Endothelial cell (in vitro differentiated cells): ENCODE data around the gene C1orf21. TPM values are rescaled to one million over a fixed set of nuclear protein-coding genes. Genes with fewer than 3 reads are reported as not detected.

Experiments used
- DNase-seq: peaks from one replicate; pipeline ENCODE4 v3.0.0; 2021; ENCODE audit warnings: low spot score
- H3K27ac Mint-ChIP-seq: one replicate; pipeline ENCODE4 v1.8.0; 2021; ENCODE audit warnings: mixed read lengths, inconsistent platforms; ENCODE audit not compliant: unreplicated experiment
- H3K27me3 Mint-ChIP-seq: one replicate; pipeline ENCODE4 v1.8.0; 2021; ENCODE audit warnings: mild to moderate bottlenecking, moderate library complexity, mixed read lengths, inconsistent platforms; ENCODE audit not compliant: unreplicated experiment
- H3K36me3 Mint-ChIP-seq: one replicate; pipeline ENCODE4 v1.8.0; 2021; ENCODE audit warnings: mild to moderate bottlenecking, low read depth, mixed read lengths, inconsistent platforms; ENCODE audit not compliant: unreplicated experiment
- H3K4me1 Mint-ChIP-seq: one replicate; pipeline ENCODE4 v1.8.0; 2021; ENCODE audit warnings: mild to moderate bottlenecking, mixed read lengths, inconsistent platforms; ENCODE audit not compliant: unreplicated experiment
- H3K4me3 Mint-ChIP-seq: one replicate; pipeline ENCODE4 v1.8.0; 2021; ENCODE audit warnings: mild to moderate bottlenecking, mixed read lengths, inconsistent platforms; ENCODE audit not compliant: unreplicated experiment
- H3K9me3 Mint-ChIP-seq: one replicate; pipeline ENCODE4 v1.8.0; 2021; ENCODE audit warnings: mixed read lengths, inconsistent platforms; ENCODE audit not compliant: unreplicated experiment
- CTCF ChIP-seq: fragments of 200-600 bp; sonication (generic); IDR thresholded peaks from one replicate; pipeline ENCODE4 v1.5.0; 2021; ENCODE audit warnings: antibody characterized with exemption; ENCODE audit not compliant: unreplicated experiment
- total RNA-seq: library from RNA; stranded (reverse); fragmentation: NEBNext Ultra II Directional; extraction: Animal tissue kit (Norgen Biotek cat#: 25700); gene quantifications from one replicate; pipeline ENCODE4 v1.2.1, GENCODE V29; 2021; ENCODE audit not compliant: unreplicated experiment

Gene C1orf21
- total RNA-seq, 1 donor from 2014 or later = 7.5 TPM

GRCh38 chr1:184518736-184519357 is 132.0 kb downstream of the C1orf21 start:
- H3K27ac Mint-ChIP-seq = no peak overlapping the region
- no peak for DNase-seq

GRCh38 chr1:184520336-184520735 is 133.5 kb downstream of the C1orf21 start:
- H3K36me3 Mint-ChIP-seq = no peaks in the 10 kb centered on the region

More at GRCh38 chr1:184518736-184519357, 132.0 kb downstream of the C1orf21 start:
- peaks cover 10% of the 10 kb centered on the region for H3K4me1 Mint-ChIP-seq
- no peak overlapping the region for H3K4me3 Mint-ChIP-seq
- H3K36me3 Mint-ChIP-seq = no peaks in the 10 kb centered on the region
- peaks cover 2% of the 10 kb centered on the region for H3K27me3 Mint-ChIP-seq
- TF ChIP-seq CTCF = no peak
- H3K9me3 Mint-ChIP-seq = no peaks in the 10 kb centered on the region

GRCh38 chr1:184524248-184524647 is 137.4 kb downstream of the C1orf21 start:
- Mint-ChIP-seq H3K9me3 (no peaks in the 10 kb centered on the region), H3K27ac (no peak overlapping the region), H3K36me3 (no peaks in the 10 kb centered on the region), H3K4me1 (peaks cover 2% of the 10 kb centered on the region), H3K27me3 (no peaks in the 10 kb centered on the region), H3K4me3 (no peak overlapping the region)
- no peak for TF ChIP-seq CTCF
- no peak for DNase-seq

More at GRCh38 chr1:184520336-184520735, 133.5 kb downstream of the C1orf21 start:
- DNase-seq = no peak
- peaks cover 10% of the 10 kb centered on the region for H3K4me1 Mint-ChIP-seq
- TF ChIP-seq CTCF = no peak
- no peak overlapping the region for H3K27ac Mint-ChIP-seq
- peaks cover 2% of the 10 kb centered on the region for H3K27me3 Mint-ChIP-seq
- no peak overlapping the region for H3K4me3 Mint-ChIP-seq
- H3K9me3 Mint-ChIP-seq = no peaks in the 10 kb centered on the region

GRCh38 chr1:184527402-184527801 is 140.6 kb downstream of the C1orf21 start:
- TF ChIP-seq CTCF = no peak
- H3K4me1 Mint-ChIP-seq = no peaks in the 10 kb centered on the region
- H3K9me3 Mint-ChIP-seq = no peaks in the 10 kb centered on the region
- no peaks in the 10 kb centered on the region for H3K27me3 Mint-ChIP-seq
- H3K36me3 Mint-ChIP-seq = no peaks in the 10 kb centered on the region
- H3K27ac Mint-ChIP-seq = no peak overlapping the region
- H3K4me3 Mint-ChIP-seq = no peak overlapping the region
- no peak for DNase-seq

- Mint-ChIP-seq H3K9me3 (no peaks in the 10 kb centered on the region), H3K36me3 (no peaks in the 10 kb centered on the region), H3K4me3 (no peak overlapping the region), H3K4me1 (peaks cover 3% of the 10 kb centered on the region), H3K27ac (no peak overlapping the region), H3K27me3 (no peaks in the 10 kb centered on the region)
- no peak for DNase-seq
- no peak for TF ChIP-seq CTCF
Measured at GRCh38 chr1:184530226-184530625, 143.4 kb downstream of the C1orf21 start.
